NT2/D1 (cell line): ENCODE results near the gene BCL7A.

Experiments
- DNase-seq: peaks from one replicate; pipeline ENCODE4 v3.0.0-alpha.2; 2011; ENCODE audit warnings: low read depth, low spot score
- H3K27me3 ChIP-seq: 2 replicates; pipeline ENCODE4 v1.6.0; 2011; ENCODE audit warnings: mild to moderate bottlenecking; ENCODE audit not compliant: insufficient read length, insufficient read depth
- H3K36me3 ChIP-seq: 2 replicates; pipeline ENCODE4 v1.6.1; 2011; ENCODE audit warnings: mild to moderate bottlenecking, low read length, mixed read lengths; ENCODE audit not compliant: insufficient read depth, insufficient read length
- H3K4me1 ChIP-seq: 2 replicates; pipeline ENCODE4 v1.5.1; 2011; ENCODE audit not compliant: insufficient read depth, insufficient read length
- H3K4me3 ChIP-seq: 2 replicates; pipeline ENCODE4 v1.5.1; 2011; ENCODE audit warnings: low read depth; ENCODE audit not compliant: insufficient read length
- H3K9ac ChIP-seq: 2 replicates; pipeline ENCODE4 v1.6.0; 2011; ENCODE audit warnings: low read depth; ENCODE audit not compliant: insufficient read length
- H3K9me3 ChIP-seq: 2 replicates; pipeline ENCODE4 v1.5.1; 2011; ENCODE audit warnings: mild to moderate bottlenecking, low read length; ENCODE audit not compliant: insufficient read depth
- SUZ12 ChIP-seq: IDR thresholded peaks from 2 replicates; pipeline ENCODE4 v1.6.1; 2011; ENCODE audit not compliant: insufficient read length, insufficient read depth; ENCODE audit errors: extremely low read depth
- YY1 ChIP-seq: IDR thresholded peaks from 2 replicates; pipeline ENCODE4 v1.6.1; 2011; ENCODE audit not compliant: insufficient read length, insufficient read depth
- ZNF274 ChIP-seq: IDR thresholded peaks from 2 replicates; pipeline ENCODE4 v1.6.1; 2011; ENCODE audit warnings: mild to moderate bottlenecking, low read depth, low read length

The BCL7A gene

DNA sequence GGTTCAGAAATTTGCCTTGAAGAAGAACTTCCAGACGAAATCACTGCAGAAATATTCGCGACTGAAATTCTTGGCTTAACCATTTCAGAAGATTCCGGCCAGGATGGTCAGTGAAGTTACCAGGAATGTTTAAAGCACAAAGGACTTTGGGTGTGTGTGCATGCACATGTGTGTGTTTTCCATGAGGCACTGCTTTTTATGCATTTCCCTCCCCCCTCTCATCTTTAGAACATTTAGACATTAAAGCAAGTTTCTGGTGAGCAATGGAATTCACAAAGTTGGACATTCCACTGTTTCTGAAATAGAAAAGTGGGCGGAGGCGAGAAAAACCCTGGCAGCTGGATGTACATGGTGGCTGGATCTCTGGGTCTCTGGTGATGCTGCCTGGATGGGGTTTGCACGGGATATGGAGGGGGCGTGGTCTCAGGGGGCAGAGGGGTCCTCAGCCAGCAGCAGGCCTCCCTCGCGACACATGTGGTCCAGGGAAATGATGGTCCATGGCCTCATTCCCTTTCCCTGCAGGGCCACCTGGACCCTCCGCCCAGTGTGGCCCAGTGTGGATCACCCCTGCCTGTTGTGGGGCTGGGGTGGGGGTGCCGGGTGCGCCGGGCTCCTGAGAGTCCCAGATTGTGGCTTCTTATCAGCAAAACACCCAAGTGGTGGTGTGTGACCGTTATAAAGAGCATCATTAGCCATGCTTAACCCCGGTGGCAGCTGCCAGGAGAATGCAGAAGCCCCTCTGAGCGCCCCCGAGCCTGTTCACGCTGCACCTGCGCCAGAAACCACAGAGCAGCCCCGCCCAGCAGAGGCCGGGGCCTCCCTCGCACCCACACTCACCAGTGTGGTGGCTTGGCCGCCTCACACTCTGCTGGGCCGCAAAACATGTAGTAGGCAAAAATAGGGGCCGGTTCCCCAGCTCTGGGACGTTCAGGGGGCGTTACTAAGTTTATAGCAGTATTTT lies 17.8 kb upstream of the BCL7A start:
- Histone ChIP-seq H3K4me3 (no peak overlapping the region), H3K4me1 (peaks cover 3% of the 10 kb centered on the region), H3K27me3 (no peaks in the 10 kb centered on the region), H3K9me3 (0 out of 2 replicates have a peak, but pooled peaks cover under 1% of the 10 kb centered on the region), H3K36me3 (no peaks in the 10 kb centered on the region), H3K9ac (no peak overlapping the region)
- TF ChIP-seq ZNF274 (no peak), YY1 (no peak), SUZ12 (no peak)
- DNase-seq: no peak

DNA sequence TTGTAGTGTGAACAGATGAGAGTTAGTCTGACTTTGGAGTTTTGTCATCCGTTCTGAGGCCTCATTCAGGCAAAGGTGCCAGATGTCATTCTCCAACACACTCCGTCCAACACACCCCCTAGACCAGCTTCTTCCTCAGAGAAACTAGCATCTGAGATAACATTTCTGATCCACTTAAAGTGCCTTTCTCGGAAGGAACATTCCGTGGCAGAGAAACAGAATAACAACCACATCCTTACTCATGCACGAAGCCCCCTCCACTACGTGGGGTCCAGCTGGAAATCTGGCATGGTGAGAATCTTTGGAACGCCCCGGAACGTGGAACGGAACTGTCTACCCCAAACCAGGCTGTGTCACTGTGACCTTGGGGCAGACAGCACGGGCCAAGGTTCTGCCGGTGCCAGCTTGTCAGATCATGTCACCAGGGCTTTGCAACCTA lies 17.0 kb upstream of the BCL7A start:
- no peaks in the 10 kb centered on the region for H3K9me3 ChIP-seq
- no peak for DNase-seq
- H3K36me3 ChIP-seq: no peaks in the 10 kb centered on the region
- TF ChIP-seq SUZ12 (no peak), YY1 (no peak), ZNF274 (no peak)
- no peak overlapping the region for H3K9ac ChIP-seq
- H3K4me3 ChIP-seq: no peak overlapping the region
- H3K4me1 ChIP-seq: peaks cover 3% of the 10 kb centered on the region
- H3K27me3 ChIP-seq: no peaks in the 10 kb centered on the region

GRCh38 chr12:122005252-122005776 lies 16.4 kb upstream of the BCL7A start:
- Histone ChIP-seq H3K9me3 (no peaks in the 10 kb centered on the region), H3K36me3 (no peaks in the 10 kb centered on the region), H3K27me3 (no peaks in the 10 kb centered on the region), H3K9ac (no peak overlapping the region), H3K4me1 (peaks cover 3% of the 10 kb centered on the region), H3K4me3 (no peak overlapping the region)
- no peak for TF ChIP-seq ZNF274
- no peak for TF ChIP-seq YY1
- TF ChIP-seq SUZ12: no peak
- no peak for DNase-seq

GRCh38 chr12:122006186-122006926 lies 15.3 kb upstream of the BCL7A start:
- peaks cover 3% of the 10 kb centered on the region for H3K4me1 ChIP-seq
- DNase-seq: no peak

DNA sequence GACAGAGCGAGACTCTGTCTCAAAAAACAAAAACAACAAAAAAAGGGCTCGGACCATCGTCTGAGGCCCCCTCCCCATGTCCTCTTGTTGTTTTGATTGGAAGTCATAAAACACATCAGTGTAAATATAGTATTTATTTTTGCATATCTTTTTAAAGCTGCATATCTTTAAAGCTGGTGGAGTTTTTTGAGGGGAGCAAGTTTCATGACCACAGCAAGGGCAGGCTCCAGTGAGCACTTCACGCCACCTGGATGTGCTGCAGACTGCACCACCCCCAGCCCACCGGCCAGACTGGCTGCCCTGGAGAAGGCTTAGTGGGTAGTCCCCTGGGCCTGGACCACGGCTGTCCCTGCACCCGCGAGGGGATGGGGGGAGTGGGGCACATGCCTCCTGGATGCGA lies 11.9 kb upstream of the BCL7A start:
- Histone ChIP-seq H3K4me3 (no peak overlapping the region), H3K4me1 (peaks cover 3% of the 10 kb centered on the region), H3K9ac (no peak overlapping the region), H3K36me3 (no peaks in the 10 kb centered on the region), H3K9me3 (no peaks in the 10 kb centered on the region), H3K27me3 (no peaks in the 10 kb centered on the region)
- DNase-seq: no peak
- no peak for TF ChIP-seq YY1
- TF ChIP-seq SUZ12: no peak
- no peak for TF ChIP-seq ZNF274

More at GRCh38 chr12:122006186-122006926, 15.3 kb upstream of the BCL7A start:
- no peak for TF ChIP-seq ZNF274
- no peak for TF ChIP-seq YY1
- TF ChIP-seq SUZ12: no peak
- no peaks in the 10 kb centered on the region for H3K36me3 ChIP-seq
- no peak overlapping the region for H3K9ac ChIP-seq
- no peaks in the 10 kb centered on the region for H3K9me3 ChIP-seq
- H3K27me3 ChIP-seq: no peaks in the 10 kb centered on the region
- H3K4me3 ChIP-seq: no peak overlapping the region

DNA sequence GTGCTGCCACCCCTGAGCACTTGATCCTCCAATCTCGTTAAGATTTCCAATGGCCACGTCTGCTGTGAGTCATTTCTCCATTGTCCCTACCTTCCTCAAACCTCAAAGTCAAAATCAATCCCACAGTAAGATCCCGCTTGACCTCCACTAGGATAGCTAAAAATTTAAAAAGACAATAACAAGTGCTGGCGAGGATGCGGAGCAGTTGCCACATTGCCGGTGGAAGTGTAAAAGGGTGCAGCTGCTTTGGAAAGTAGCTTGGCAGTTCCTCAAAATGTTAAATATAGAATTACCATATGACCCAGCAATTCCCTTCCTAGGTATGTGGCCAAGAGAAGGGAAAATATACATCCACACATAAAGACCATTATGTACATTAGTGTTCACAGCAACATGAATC lies 9.5 kb upstream of the BCL7A start:
- TF ChIP-seq SUZ12: no peak
- no peak for TF ChIP-seq YY1
- H3K4me3 ChIP-seq: no peak overlapping the region
- H3K9ac ChIP-seq: no peak overlapping the region
- DNase-seq: no peak
- H3K9me3 ChIP-seq: no peaks in the 10 kb centered on the region
- no peaks in the 10 kb centered on the region for H3K36me3 ChIP-seq
- peaks cover 2% of the 10 kb centered on the region for H3K4me1 ChIP-seq
- no peaks in the 10 kb centered on the region for H3K27me3 ChIP-seq
